GM12864 (cell line): ENCODE data around the gene FATE1.

Source experiments
- DNase-seq: peaks from one replicate; pipeline ENCODE4 v3.0.0-alpha.2; 2011; ENCODE audit warnings: low read depth
- H3K4me3 ChIP-seq: 2 replicates; pipeline ENCODE4 v1.5.1; 2011; ENCODE audit warnings: mild to moderate bottlenecking, low read depth, low read length, control low read depth
- CTCF ChIP-seq: IDR thresholded peaks from 2 replicates; pipeline ENCODE4 v1.5.1; 2011; ENCODE audit warnings: low read depth, mild to moderate bottlenecking, moderate library complexity, low read length, control low read depth, inconsistent platforms; ENCODE audit errors: missing control alignments

The FATE1 gene

DNA sequence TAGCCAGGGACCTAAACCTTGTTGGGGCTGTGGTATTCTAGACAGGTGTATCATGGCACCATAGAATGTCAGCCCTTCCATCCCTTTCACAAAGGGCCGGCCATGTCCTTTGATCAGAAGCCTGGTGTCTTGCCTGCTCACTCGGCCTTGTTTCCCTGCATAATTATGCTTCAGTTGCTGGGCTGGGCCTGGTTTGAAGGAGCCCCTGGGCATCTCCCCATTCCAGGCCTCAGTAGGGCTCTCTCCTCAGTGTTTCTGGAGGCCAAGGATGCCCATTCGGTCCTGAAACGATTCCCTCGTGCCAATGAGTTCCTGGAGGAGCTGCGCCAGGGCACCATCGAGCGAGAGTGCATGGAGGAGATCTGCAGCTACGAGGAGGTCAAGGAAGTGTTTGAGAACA is 16.1 kb upstream of the FATE1 start:
- DNase-seq = no peak
- TF ChIP-seq CTCF = no peak
- H3K4me3 ChIP-seq = no peak overlapping the region

DNA sequence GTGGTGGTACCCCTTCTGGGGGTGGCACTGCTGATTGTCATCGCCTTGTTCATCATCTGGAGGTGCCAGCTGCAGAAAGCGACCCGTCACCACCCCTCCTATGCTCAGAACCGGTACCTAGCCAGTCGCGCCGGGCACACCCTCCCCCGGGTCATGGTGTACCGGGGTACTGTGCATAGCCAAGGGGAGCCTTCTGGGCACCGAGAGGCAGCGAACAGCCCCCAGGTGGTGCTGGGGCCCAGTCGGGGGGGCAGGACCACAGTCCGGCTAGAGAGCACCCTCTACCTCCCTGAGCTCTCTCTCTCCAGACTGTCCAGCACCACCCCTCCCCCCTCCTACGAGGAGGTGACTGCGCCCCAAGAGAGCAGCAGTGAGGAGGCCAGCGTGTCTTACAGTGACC is 15.3 kb upstream of the FATE1 start:
- TF ChIP-seq CTCF = no peak

GRCh38 chrX:151701071-151701470 is 14.8 kb upstream of the FATE1 start:
- no peak overlapping the region for H3K4me3 ChIP-seq
- no peak for TF ChIP-seq CTCF
- no peak for DNase-seq

More for the DNA sequence above, 15.3 kb upstream of the FATE1 start:
- H3K4me3 ChIP-seq = no peak overlapping the region
- DNase-seq = no peak

GRCh38 chrX:151701531-151701930 is 14.3 kb upstream of the FATE1 start:
- DNase-seq = no peak
- H3K4me3 ChIP-seq = no peak overlapping the region
- TF ChIP-seq CTCF = no peak

GRCh38 chrX:151702026-151702714 is 13.7 kb upstream of the FATE1 start:
- TF ChIP-seq CTCF = no peak
- no peak overlapping the region for H3K4me3 ChIP-seq
- DNase-seq = no peak

DNA sequence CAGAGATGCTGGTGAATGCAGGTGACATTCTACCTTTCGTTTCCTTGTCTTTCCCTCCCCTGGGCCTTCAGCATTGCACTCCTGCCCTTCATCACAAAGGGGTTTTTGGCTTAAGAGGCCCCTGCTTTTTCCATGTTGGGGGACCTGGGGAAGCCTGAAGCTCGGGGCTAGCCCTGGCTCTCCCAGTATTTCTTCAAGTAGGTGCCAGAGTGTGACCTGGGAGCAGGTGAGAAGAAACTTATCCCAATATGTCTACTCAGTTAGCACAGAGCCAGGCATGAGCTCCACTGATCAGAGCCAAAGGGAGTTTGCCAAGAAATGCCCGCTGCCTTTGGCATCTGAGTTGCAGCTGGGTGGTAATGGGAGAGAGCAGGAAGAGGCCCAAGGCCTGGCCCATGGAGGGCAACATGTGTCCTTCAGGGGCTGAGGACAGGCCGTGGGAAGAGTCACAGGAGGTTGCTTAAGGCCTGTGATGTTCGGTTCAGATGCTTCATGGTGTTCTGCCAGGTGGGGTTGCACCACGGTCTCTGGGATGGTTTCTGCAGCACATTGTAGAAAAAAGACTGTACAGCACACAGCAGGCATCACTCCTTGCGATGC is 13.0 kb upstream of the FATE1 start:
- no peak overlapping the region for H3K4me3 ChIP-seq
- DNase-seq = no peak
- TF ChIP-seq CTCF = no peak

- DNase-seq = no peak
- H3K4me3 ChIP-seq = no peak overlapping the region
- TF ChIP-seq CTCF = no peak
These were observed 12.3 kb upstream of the FATE1 start for GRCh38 chrX:151703487-151703886.
